AG10803 (cell line): ENCODE data around the gene NPBWR2.

ENCODE experiments used
- DNase-seq: peaks from one replicate; pipeline ENCODE4 v3.0.0; 2010; ENCODE audit warnings: low read depth
- H3K4me3 ChIP-seq: 2 replicates; pipeline ENCODE4 v1.5.1; 2011; ENCODE audit warnings: mild to moderate bottlenecking, low read length, control low read depth
- TF ChIP-seq, protein P1 (sequence below): conservative IDR thresholded peaks from 2 replicates; pipeline ENCODE4 v1.5.1; 2011; ENCODE audit warnings: mild to moderate bottlenecking, low read length, control low read depth, inconsistent platforms

The NPBWR2 gene

DNA sequence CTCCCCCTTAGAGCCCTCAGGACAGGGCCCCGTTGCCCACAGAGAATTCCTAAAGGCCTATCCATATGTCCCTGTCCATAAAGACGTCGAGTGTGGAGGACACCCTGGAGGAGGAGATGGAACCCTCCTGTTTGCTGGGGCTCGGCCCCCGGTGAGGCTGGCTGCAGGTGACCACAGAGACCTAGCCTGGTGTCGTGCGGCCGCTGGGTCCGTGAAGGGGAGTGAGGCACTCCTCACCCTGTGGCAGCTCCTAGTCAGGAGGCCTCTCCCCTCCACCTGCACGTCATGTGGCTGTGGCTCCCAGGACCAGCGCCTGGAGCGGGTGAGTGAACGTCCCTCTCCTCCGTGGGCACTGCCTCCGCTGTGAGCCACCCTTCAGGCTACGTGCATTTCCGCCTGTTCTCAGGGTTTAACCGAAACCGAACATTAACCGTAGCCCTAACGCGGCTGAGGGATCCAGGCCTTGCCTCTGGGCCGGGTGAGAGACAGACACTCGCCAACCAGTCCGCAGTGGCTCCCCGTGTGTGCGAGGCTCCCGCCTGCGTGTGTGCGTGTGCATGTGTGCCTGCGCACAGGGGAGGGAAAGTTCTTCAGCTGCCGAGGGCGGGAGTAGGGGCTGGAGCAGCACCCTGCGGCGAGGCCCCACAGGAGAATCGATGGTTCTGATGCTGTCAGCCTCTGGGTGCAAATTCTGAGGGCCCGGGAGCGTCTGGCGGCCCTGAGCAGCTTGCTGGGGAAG lies 50.3 kb downstream of the NPBWR2 start:
- DNase-seq = no peak
- no peak overlapping the region for H3K4me3 ChIP-seq
- TF ChIP-seq, protein P1, sequence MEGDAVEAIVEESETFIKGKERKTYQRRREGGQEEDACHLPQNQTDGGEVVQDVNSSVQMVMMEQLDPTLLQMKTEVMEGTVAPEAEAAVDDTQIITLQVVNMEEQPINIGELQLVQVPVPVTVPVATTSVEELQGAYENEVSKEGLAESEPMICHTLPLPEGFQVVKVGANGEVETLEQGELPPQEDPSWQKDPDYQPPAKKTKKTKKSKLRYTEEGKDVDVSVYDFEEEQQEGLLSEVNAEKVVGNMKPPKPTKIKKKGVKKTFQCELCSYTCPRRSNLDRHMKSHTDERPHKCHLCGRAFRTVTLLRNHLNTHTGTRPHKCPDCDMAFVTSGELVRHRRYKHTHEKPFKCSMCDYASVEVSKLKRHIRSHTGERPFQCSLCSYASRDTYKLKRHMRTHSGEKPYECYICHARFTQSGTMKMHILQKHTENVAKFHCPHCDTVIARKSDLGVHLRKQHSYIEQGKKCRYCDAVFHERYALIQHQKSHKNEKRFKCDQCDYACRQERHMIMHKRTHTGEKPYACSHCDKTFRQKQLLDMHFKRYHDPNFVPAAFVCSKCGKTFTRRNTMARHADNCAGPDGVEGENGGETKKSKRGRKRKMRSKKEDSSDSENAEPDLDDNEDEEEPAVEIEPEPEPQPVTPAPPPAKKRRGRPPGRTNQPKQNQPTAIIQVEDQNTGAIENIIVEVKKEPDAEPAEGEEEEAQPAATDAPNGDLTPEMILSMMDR = no peak

DNA sequence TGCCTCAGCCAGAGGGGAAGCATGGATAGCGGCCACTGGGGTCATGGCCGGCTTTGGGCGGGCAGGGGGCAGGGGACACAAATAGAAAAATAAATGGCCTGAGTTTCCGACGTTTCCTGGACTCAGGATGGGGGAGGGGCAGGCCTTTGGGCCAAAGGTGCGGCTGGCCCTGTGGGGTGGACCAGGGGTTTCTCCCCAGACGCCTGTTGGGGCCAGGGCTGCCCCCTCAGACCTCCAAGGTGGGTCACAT lies 50.8 kb downstream of the NPBWR2 start:
- no peak overlapping the region for H3K4me3 ChIP-seq
- TF ChIP-seq, protein P1 = no peak
- no peak for DNase-seq

DNA sequence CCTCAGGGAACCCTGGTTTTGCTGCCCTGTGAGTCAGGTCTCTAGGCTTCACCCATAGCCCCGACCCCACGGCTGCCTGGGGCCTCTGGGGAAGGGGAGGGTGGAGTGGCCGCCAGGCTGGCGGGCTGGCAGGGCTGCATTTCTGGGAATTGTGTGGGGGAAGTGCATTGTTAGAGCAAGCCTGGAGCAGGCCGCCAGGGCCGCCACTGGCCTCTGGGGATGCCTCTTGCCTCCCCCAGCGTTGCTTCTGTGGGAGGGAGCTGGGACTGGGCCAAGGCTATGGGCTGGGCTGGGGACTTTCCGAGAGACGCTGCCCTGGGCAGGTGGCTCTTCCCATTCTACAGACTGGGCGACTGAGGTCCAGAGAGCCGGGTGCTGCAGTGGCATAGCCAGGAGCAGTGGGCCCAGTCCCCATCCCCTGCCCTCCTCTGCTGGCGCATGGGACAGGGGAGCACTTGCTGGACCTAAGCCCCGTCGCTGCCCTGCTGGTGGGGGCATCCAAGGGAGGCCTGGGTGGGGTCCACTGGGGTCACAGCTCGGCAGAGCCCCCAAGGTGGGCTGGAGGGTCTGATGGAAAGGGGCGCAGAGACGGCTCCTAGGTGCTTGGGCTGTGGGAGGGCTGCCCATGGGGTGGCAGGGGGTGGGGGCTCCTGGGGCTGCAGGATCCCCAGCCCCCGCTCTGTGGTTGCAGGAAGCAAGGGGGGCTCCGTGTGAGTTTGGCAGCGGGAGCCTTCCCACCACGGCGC lies 51.3 kb downstream of the NPBWR2 start:
- DNase-seq = no peak
- TF ChIP-seq, protein P1 = no peak
- no peak overlapping the region for H3K4me3 ChIP-seq

DNA sequence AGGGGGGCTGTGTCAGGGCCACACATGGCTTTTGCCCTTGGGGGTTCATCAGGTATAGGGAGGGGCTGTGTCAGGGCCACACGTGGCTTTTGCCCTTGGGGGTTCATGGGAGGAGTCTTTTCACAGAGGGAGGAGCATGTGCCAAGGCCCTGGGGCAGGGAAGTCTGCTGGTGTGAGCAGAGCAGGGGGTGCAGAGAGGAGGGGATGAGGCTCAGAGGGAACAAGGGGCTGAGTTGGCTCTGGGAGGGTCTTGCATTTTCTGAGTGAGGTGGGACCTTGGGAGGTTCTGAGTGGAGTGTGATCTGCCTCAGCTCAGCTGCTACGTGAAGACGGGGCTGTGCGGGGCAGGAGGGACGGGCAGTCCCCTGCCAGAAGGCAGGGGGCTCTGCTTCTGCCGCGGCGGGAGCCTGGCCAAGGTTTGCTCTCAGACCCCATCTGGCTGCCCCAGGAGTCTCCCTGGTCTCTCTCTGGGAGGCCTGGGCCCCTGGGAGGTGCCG lies 51.9 kb downstream of the NPBWR2 start:
- no peak overlapping the region for H3K4me3 ChIP-seq
- TF ChIP-seq, protein P1 = no peak
- no peak for DNase-seq

DNA sequence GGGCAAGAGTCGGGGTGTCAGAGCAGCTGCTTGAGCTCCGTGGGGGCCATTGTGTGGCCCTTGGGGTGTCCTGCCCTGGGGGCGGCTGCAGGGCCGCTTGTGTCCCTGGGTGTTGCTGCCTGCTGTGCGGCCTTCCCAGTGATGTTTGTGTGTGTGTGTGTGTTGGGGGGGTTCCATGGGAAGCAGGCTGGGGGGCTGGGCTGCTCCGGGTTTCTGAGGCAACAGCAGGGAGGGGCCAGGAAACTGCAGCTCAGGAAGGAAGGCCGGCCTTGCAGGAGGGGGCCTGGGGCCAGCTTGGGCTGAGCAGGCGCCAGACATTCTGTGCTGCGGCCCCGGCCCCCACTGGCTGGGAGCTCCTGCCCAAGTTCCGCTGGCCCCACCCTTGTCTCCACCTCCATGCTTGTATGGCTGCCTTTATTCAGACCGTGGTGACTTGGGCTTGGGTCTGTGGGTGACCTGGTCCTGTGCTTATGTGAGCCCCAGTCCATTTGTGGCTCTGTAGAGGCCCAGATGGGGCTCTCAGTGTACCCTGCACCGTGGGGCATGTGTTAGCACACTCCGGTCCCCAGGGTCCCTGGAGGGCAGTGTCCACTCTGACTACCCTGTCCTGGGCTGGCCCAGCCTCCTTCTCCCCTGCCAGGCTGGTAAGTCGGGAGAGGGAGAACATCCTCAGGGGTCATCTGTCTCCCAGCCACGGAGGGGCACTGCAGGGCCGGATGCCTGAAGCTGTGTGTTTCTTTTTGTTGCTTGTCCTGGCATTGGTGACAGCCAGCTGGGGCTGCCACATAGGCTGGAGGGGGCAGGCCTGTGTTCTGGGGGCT lies 53.3 kb downstream of the NPBWR2 start:
- no peak for DNase-seq
- no peak overlapping the region for H3K4me3 ChIP-seq
- TF ChIP-seq, protein P1 = peak; percentile 14; the same call in 1 of the 2 replicates
